HepG2 (cell line): Measurements from ENCODE around the gene RECQL. TPM values are rescaled to one million over a fixed set of nuclear protein-coding genes. Genes with fewer than 3 reads are reported as not detected.

Source experiments
- ATAC-seq: fragments of 200-7000 bp; cut with Tn5 transposase; 3 replicates; pipeline ENCODE4 v1.9.1; 2020; ENCODE audit warnings: mild to moderate bottlenecking, moderate library complexity
- BruUV-seq: library from RNA; stranded (reverse); fragments of 400-500 nt; replicated peaks from 2 replicates; lab custom pipeline; 2021; lab: Mats Ljungman, UMichigan
- CTCF ChIA-PET: fragments of 300-600 bp; formaldehyde crosslinking; extraction: SDS; loops from one replicate; lab custom pipeline; 2021; ENCODE audit warnings: low total read pairs, inconsistent platforms, low intra/inter-chr PET ratio; lab: Yijun Ruan, JAX
- POLR2A ChIA-PET: fragments of 350-600 bp; sonication (Branson Sonifier 250); formaldehyde crosslinking; loops from one replicate; lab custom pipeline; 2020; ENCODE audit warnings: antibody characterized with exemption, inconsistent platforms; lab: Yijun Ruan, JAX
- DNase-seq: peaks from one replicate; pipeline ENCODE4 v3.0.0-alpha.2; 2015; ENCODE audit warnings: low spot score
- FAIRE-seq: peaks from 3 replicates; lab custom pipeline; 2011; peaks lifted over from hg19 to GRCh38; lab: Jason Lieb, UNC
- H2AFZ ChIP-seq: one replicate; pipeline ENCODE4 v1.6.1; 2011; ENCODE audit warnings: low read length, inconsistent platforms
- H3K27ac ChIP-seq: fragments of 300-600 bp; 3 replicates; pipeline ENCODE4 v1.8.0; 2011; ENCODE audit warnings: mixed run types, mild to moderate bottlenecking, mixed read lengths, low read length, inconsistent platforms; ENCODE audit not compliant: insufficient read depth; ENCODE audit errors: extremely low read length
- H3K27me3 ChIP-seq, 2 experiments: fragments of 200-600 bp in 1 of 2; 2 replicates in 1 of 2; 3 replicates in 1 of 2; pipeline versions ENCODE4 v1.6.0 to v1.8.0; 2011; ENCODE audit warnings: low read length in 2 of 2, mild to moderate bottlenecking in 2 of 2, moderate library complexity in 2 of 2, inconsistent platforms in 1 of 2; ENCODE audit not compliant: insufficient read depth in 2 of 2, control insufficient read depth in 1 of 2
- H3K36me3 ChIP-seq, 2 experiments: fragments of 200-600 bp in 1 of 2; replicated peaks in 1 of 2; 2 replicates in 1 of 2; 3 replicates in 1 of 2; pipeline versions ENCODE4 v1.5.1 to v1.8.0; 2011; ENCODE audit warnings: low read length in 2 of 2, inconsistent platforms in 1 of 2; ENCODE audit not compliant: insufficient read depth in 2 of 2, control insufficient read depth in 1 of 2
- H3K4me1 ChIP-seq: 2 replicates; pipeline ENCODE4 v1.5.1; 2012; ENCODE audit warnings: low read length, inconsistent platforms; ENCODE audit not compliant: insufficient read depth
- H3K4me2 ChIP-seq: 2 replicates; pipeline ENCODE4 v1.6.0; 2011; ENCODE audit warnings: low read depth, low read length, inconsistent platforms
- H3K4me3 ChIP-seq, 3 experiments: fragments of 200-600 bp in 1 of 3; sonication (generic), shearing (Covaris generic) in 1 of 3; replicated peaks in 1 of 3; 2 replicates each; pipeline ENCODE4 v1.5.1; 2011 to 2016; ENCODE audit warnings: low read length in 3 of 3, inconsistent platforms in 2 of 3, low read depth in 2 of 3, mild to moderate bottlenecking in 2 of 3, control low read depth in 1 of 3, mixed read lengths in 1 of 3; ENCODE audit not compliant: insufficient read depth in 1 of 3
- H3K79me2 ChIP-seq: one replicate; pipeline ENCODE4 v1.6.1; 2011; ENCODE audit warnings: low read length, inconsistent platforms; ENCODE audit not compliant: insufficient read depth
- H3K9ac ChIP-seq: 2 replicates; pipeline ENCODE4 v1.6.0; 2011; ENCODE audit warnings: mild to moderate bottlenecking, low read depth, low read length, inconsistent platforms; ENCODE audit not compliant: insufficient read depth
- H3K9me3 ChIP-seq: 2 replicates; pipeline ENCODE4 v1.5.1; 2012; ENCODE audit warnings: mild to moderate bottlenecking, low read length
- H4K20me1 ChIP-seq: 2 replicates; pipeline ENCODE4 v1.6.0; 2011; ENCODE audit warnings: inconsistent platforms, mild to moderate bottlenecking, low read length, moderate library complexity; ENCODE audit not compliant: insufficient read depth
- FOXO1 ChIP-seq: sonication (generic); formaldehyde crosslinking; IDR thresholded peaks from 2 replicates; pipeline ENCODE4 v1.4.0; 2020; ENCODE audit warnings: missing genetic modification reagents
- PAX8 ChIP-seq: sonication (generic); formaldehyde crosslinking; IDR thresholded peaks from 2 replicates; pipeline ENCODE4 v1.8.0; 2022; ENCODE audit warnings: mild to moderate bottlenecking, missing genetic modification reagents, borderline replicate concordance
- RARA ChIP-seq: IDR thresholded peaks from 2 replicates; pipeline ENCODE4 v1.6.1; 2016; ENCODE audit warnings: missing genetic modification reagents, missing compliant biosample characterization
- REXO4 ChIP-seq: sonication (generic); formaldehyde crosslinking; IDR thresholded peaks from 2 replicates; pipeline ENCODE4 v1.8.0; 2022; ENCODE audit warnings: missing genetic modification reagents, mild to moderate bottlenecking, borderline replicate concordance
- U2AF2 ChIP-seq: fragments of 200-400 bp; formaldehyde crosslinking; IDR thresholded peaks from 2 replicates; pipeline ENCODE4 v1.6.1; 2017; ENCODE audit warnings: low read depth, mild to moderate bottlenecking, low read length
- ZFY ChIP-seq: sonication (generic); formaldehyde crosslinking; IDR thresholded peaks from 2 replicates; pipeline ENCODE4 v1.4.0; 2020; ENCODE audit warnings: missing genetic modification reagents
- ZNF253 ChIP-seq: sonication (generic); formaldehyde crosslinking; IDR thresholded peaks from 2 replicates; pipeline ENCODE4 v1.8.0; 2022; ENCODE audit warnings: mild to moderate bottlenecking, missing genetic modification reagents, borderline replicate concordance
- ZNF329 ChIP-seq: sonication (generic); formaldehyde crosslinking; IDR thresholded peaks from 2 replicates; pipeline ENCODE4 v1.9.0; 2021; ENCODE audit warnings: low read depth, mild to moderate bottlenecking, missing genetic modification reagents
- ZNF790 ChIP-seq: sonication (generic); formaldehyde crosslinking; IDR thresholded peaks from 2 replicates; pipeline ENCODE4 v1.8.0; 2022; ENCODE audit warnings: missing genetic modification reagents, mild to moderate bottlenecking, borderline replicate concordance
- WGBS: methylation state at CpG from one replicate; pipeline ENCODE4 v1.1.6; 2017; ENCODE audit warnings: low lambda C conversion rate; 5-methylcytosine and 5-hydroxymethylcytosine counted together
- in situ Hi-C: cut with HindIII; loops from 2 replicates; pipeline ENCODE4 v1.10.0; 2017; ENCODE audit warnings: low pct_unique_long_range_greater_than_20kb; ENCODE audit not compliant: extremely low pct_ligation_motif_present
- intact Hi-C: fragments of 100-400 bp; cut with micrococcal nuclease; formaldehyde crosslinking; loops from one replicate; pipeline ENCODE4 v1.10.0; 2022; ENCODE audit not compliant: unreplicated experiment
- polyA plus RNA-seq, 8 experiments: library from polyadenylated mRNA; depleted of rRNA in 3 of 8; stranded (reverse) in 7 of 8; unstranded in 1 of 8; fragments of >200 nt; fragmentation: Illumina TruSeq in 4 of 8; extraction: Trizol in 4 of 8; gene quantifications; 2 replicates each; pipeline versions ENCODE4 v1.2.1 to v1.2.3, GENCODE V29; 2011 to 2016; ENCODE audit warnings: low read depth in 4 of 8, missing spikeins in 1 of 8, mixed read lengths in 1 of 8; ENCODE audit not compliant: insufficient read depth in 1 of 8
- total RNA-seq, 5 experiments: library from RNA; depleted of rRNA; stranded (reverse); fragments of >200 nt; fragmentation: Illumina TruSeq; extraction: Trizol; gene quantifications; 2 replicates each; pipeline ENCODE4 v1.2.3, GENCODE V29; 2016; ENCODE audit warnings: low read depth in 1 of 5
- TF ChIP-seq, protein P1 (sequence below): sonication (generic); formaldehyde crosslinking; IDR thresholded peaks from 2 replicates; pipeline ENCODE4 v1.4.0; 2020; ENCODE audit warnings: missing genetic modification reagents, mild to moderate bottlenecking, borderline replicate concordance
- TF ChIP-seq, protein P2 (sequence below): sonication (generic); formaldehyde crosslinking; conservative IDR thresholded peaks from 2 replicates; pipeline ENCODE4 v1.4.0; 2020; ENCODE audit warnings: missing genetic modification reagents
- TF ChIP-seq, protein P3 (sequence below): sonication (generic); formaldehyde crosslinking; IDR thresholded peaks from 2 replicates; pipeline ENCODE4 v1.5.1; 2020; ENCODE audit warnings: mild to moderate bottlenecking, missing genetic modification reagents, moderate library complexity
- TF ChIP-seq, protein P4 (sequence below): sonication (generic); formaldehyde crosslinking; IDR thresholded peaks from 2 replicates; pipeline ENCODE4 v1.4.0; 2020; ENCODE audit warnings: missing genetic modification reagents, borderline replicate concordance

The RECQL gene
- total and polyA plus RNA-seq, 2 of the 13 experiments (the other 11 are each of a cell fraction or from before 2014, with no cell fraction given): 7.2 to 41.5 TPM

DNA sequence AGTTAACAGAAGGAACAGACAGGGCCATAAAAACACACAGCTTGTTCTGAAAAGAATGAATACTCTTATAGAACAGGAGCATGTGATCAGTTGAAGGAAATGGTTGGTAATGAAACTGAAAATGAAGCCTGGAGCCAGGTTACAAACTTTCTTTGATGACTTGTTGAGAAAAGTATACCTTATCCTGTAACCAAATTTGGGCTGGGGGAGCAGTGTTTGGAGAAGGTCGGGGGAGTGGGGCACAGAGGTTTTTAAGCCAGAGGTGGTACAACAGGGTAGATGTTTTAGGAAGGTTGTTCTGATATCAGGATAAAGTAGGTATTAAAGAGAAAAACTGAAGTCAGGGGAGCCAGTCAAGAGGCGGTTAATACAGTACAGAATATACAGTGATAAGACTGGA, 8.3 kb upstream of the RECQL start:
- no peaks in the 10 kb centered on the region for H3K27me3 ChIP-seq
- no peaks in the 10 kb centered on the region for H3K4me1 ChIP-seq
- no peak for ATAC-seq
- peaks cover 3% of the 10 kb centered on the region; the same call in 1 of the 2 replicates for H4K20me1 ChIP-seq
- H3K9ac ChIP-seq: no peak overlapping the region
- H3K36me3 ChIP-seq: peaks cover 6 to 32% of the 10 kb centered on the region in 2 experiments; a peak in 4 of 5 replicates
- no peak overlapping the region for H3K4me2 ChIP-seq
- intact Hi-C loops: loop anchor here (10.0 kb wide), 1 partner anchor 145 kb away; the partner anchor contains the start of gene LDHB
- 49% methylated on average over 2 of the region's 2 CpGs for whole genome bisulfite sequencing
- POLR2A ChIA-PET: no interaction called here
- H3K9me3 ChIP-seq: no peaks in the 10 kb centered on the region
- no TSS peak for BruUV-seq
- no peak overlapping the region for H2AFZ ChIP-seq
- CTCF ChIA-PET: no interaction called here
- in situ Hi-C loops: loop anchor here (25.0 kb wide), 1 partner anchor 528 kb away; the partner anchor contains the start of gene CMAS
- H3K79me2 ChIP-seq: peaks cover 22% of the 10 kb centered on the region
- no peak for DNase-seq
- no peak for FAIRE-seq
- no peak overlapping the region for H3K4me3 ChIP-seq
- H3K27ac ChIP-seq: no peak overlapping the region
- TF ChIP-seq, protein P1, sequence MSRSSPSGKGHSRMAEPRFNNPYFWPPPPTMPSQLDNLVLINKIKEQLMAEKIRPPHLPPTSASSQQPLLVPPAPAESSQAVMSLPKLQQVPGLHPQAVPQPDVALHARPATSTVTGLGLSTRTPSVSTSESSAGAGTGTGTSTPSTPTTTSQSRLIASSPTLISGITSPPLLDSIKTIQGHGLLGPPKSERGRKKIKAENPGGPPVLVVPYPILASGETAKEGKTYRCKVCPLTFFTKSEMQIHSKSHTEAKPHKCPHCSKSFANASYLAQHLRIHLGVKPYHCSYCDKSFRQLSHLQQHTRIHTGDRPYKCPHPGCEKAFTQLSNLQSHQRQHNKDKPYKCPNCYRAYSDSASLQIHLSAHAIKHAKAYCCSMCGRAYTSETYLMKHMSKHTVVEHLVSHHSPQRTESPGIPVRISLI (CRISPR knock-in tag): no peak
- TF ChIP-seq ZFY (CRISPR knock-in tag): no peak
- no peak for TF ChIP-seq PAX8 (CRISPR knock-in tag)
- no peak for TF ChIP-seq REXO4 (CRISPR knock-in tag)
- no peak for TF ChIP-seq RARA
- TF ChIP-seq, protein P2, sequence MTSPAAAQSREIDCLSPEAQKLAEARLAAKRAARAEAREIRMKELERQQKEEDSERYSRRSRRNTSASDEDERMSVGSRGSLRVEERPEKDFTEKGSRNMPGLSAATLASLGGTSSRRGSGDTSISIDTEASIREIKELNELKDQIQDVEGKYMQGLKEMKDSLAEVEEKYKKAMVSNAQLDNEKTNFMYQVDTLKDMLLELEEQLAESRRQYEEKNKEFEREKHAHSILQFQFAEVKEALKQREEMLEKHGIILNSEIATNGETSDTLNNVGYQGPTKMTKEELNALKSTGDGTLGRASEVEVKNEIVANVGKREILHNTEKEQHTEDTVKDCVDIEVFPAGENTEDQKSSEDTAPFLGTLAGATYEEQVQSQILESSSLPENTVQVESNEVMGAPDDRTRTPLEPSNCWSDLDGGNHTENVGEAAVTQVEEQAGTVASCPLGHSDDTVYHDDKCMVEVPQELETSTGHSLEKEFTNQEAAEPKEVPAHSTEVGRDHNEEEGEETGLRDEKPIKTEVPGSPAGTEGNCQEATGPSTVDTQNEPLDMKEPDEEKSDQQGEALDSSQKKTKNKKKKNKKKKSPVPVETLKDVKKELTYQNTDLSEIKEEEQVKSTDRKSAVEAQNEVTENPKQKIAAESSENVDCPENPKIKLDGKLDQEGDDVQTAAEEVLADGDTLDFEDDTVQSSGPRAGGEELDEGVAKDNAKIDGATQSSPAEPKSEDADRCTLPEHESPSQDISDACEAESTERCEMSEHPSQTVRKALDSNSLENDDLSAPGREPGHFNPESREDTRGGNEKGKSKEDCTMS (CRISPR knock-in tag): no peak
- TF ChIP-seq, protein P3, sequence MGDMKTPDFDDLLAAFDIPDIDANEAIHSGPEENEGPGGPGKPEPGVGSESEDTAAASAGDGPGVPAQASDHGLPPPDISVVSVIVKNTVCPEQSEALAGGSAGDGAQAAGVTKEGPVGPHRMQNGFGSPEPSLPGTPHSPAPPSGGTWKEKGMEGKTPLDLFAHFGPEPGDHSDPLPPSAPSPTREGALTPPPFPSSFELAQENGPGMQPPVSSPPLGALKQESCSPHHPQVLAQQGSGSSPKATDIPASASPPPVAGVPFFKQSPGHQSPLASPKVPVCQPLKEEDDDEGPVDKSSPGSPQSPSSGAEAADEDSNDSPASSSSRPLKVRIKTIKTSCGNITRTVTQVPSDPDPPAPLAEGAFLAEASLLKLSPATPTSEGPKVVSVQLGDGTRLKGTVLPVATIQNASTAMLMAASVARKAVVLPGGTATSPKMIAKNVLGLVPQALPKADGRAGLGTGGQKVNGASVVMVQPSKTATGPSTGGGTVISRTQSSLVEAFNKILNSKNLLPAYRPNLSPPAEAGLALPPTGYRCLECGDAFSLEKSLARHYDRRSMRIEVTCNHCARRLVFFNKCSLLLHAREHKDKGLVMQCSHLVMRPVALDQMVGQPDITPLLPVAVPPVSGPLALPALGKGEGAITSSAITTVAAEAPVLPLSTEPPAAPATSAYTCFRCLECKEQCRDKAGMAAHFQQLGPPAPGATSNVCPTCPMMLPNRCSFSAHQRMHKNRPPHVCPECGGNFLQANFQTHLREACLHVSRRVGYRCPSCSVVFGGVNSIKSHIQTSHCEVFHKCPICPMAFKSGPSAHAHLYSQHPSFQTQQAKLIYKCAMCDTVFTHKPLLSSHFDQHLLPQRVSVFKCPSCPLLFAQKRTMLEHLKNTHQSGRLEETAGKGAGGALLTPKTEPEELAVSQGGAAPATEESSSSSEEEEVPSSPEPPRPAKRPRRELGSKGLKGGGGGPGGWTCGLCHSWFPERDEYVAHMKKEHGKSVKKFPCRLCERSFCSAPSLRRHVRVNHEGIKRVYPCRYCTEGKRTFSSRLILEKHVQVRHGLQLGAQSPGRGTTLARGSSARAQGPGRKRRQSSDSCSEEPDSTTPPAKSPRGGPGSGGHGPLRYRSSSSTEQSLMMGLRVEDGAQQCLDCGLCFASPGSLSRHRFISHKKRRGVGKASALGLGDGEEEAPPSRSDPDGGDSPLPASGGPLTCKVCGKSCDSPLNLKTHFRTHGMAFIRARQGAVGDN (CRISPR knock-in tag): no peak
- no peak for TF ChIP-seq ZNF329 (CRISPR knock-in tag)
- TF ChIP-seq U2AF2: no peak
- TF ChIP-seq, protein P4, sequence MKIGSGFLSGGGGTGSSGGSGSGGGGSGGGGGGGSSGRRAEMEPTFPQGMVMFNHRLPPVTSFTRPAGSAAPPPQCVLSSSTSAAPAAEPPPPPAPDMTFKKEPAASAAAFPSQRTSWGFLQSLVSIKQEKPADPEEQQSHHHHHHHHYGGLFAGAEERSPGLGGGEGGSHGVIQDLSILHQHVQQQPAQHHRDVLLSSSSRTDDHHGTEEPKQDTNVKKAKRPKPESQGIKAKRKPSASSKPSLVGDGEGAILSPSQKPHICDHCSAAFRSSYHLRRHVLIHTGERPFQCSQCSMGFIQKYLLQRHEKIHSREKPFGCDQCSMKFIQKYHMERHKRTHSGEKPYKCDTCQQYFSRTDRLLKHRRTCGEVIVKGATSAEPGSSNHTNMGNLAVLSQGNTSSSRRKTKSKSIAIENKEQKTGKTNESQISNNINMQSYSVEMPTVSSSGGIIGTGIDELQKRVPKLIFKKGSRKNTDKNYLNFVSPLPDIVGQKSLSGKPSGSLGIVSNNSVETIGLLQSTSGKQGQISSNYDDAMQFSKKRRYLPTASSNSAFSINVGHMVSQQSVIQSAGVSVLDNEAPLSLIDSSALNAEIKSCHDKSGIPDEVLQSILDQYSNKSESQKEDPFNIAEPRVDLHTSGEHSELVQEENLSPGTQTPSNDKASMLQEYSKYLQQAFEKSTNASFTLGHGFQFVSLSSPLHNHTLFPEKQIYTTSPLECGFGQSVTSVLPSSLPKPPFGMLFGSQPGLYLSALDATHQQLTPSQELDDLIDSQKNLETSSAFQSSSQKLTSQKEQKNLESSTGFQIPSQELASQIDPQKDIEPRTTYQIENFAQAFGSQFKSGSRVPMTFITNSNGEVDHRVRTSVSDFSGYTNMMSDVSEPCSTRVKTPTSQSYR: no peak
- TF ChIP-seq ZNF790: no peak
- TF ChIP-seq FOXO1 (CRISPR knock-in tag): no peak
- TF ChIP-seq ZNF253 (CRISPR knock-in tag): no peak
